ENCODE measurements around the gene VSTM2L.
A peak's percentile ranks its signal among the peaks of the same experiment; 100 is the strongest.

The VSTM2L gene

GRCh38 chr20:37943501-37944455 lies 40.9 kb downstream of the VSTM2L start:
- no peaks in the 10 kb centered on the region for H4K20me1 ChIP-seq
- H3K4me3 ChIP-seq: no peak overlapping the region
- no peaks in the 10 kb centered on the region for H3K36me3 ChIP-seq
- peaks cover 10% of the 10 kb centered on the region for H3K9me3 ChIP-seq
- peak overlapping the region; percentile 4; the same call in 1 of the 2 replicates for H3K4me2 ChIP-seq
- peaks cover 7% of the 10 kb centered on the region; the same call in 1 of the 2 replicates for H3K4me1 ChIP-seq
- no peak for TF ChIP-seq Cebpa-rat (IDR thresholded peaks at IDR 0.05)
- H3K9ac ChIP-seq: no peak overlapping the region
- no peak overlapping the region for H3K27ac ChIP-seq
- no peaks in the 10 kb centered on the region for H3K27me3 ChIP-seq

GRCh38 chr20:37944456-37944981 lies 41.6 kb downstream of the VSTM2L start:
- no peak for TF ChIP-seq Cebpa-rat (IDR thresholded peaks at IDR 0.05)
- no peak overlapping the region for H3K27ac ChIP-seq
- peaks cover 10% of the 10 kb centered on the region for H3K9me3 ChIP-seq
- no peaks in the 10 kb centered on the region for H4K20me1 ChIP-seq
- H3K4me1 ChIP-seq: peaks cover 7% of the 10 kb centered on the region; the same call in 1 of the 2 replicates
- no peak overlapping the region for H3K4me3 ChIP-seq
- no peak overlapping the region for H3K9ac ChIP-seq
- no peak overlapping the region for H3K4me2 ChIP-seq
- H3K36me3 ChIP-seq: no peaks in the 10 kb centered on the region
- no peaks in the 10 kb centered on the region for H3K27me3 ChIP-seq

DNA sequence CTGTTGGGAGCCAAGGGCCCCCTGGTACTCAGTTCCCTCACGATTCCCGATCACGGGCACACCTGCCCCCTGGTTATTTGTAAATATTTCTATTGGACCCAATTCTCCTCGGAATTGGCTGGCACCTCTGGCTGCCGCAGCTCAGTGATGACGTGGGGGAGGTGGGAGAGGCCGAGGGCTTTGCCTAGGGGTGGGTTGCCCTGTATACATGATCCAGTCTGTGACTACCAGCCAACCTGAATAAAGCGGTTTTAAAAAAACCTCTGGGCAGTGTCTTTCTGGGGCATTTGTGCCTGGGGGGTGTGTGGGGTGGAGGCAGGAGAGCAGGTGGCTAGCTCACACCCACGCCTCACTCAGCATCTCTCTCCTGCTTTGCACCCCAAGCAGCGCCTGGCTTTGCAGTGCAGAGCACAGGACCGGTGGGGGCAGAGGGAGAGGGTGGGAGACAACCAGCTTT lies 42.2 kb downstream of the VSTM2L start:
- Histone ChIP-seq H3K27me3 (no peaks in the 10 kb centered on the region), H3K9ac (no peak overlapping the region), H3K36me3 (no peaks in the 10 kb centered on the region), H3K4me1 (peaks cover 7% of the 10 kb centered on the region; the same call in 1 of the 2 replicates), H4K20me1 (no peaks in the 10 kb centered on the region), H3K4me3 (no peak overlapping the region), H3K4me2 (no peak overlapping the region), H3K27ac (no peak overlapping the region), H3K9me3 (peaks cover 10% of the 10 kb centered on the region)
- no peak for TF ChIP-seq Cebpa-rat (IDR thresholded peaks at IDR 0.05)

DNA sequence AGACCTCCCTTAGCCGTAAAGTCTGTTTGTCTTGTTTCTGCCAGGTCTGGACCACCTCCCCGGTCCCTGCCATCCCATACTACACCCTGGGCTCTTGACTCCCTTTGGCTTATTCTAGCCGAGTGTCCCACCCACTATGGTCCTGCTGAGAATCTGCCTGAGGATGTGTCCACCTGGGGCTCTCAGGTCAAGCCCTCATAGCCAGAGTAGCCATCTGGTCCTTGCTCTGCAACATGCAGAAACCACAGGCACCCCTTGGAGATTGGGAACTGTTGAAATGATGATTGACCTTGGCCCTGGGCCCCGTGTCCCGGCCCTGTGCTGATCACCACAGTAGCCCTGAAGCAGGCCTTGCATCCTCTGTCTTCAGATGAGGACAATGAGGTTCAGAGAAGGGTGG lies 44.0 kb downstream of the VSTM2L start:
- Histone ChIP-seq H3K27me3 (no peaks in the 10 kb centered on the region), H4K20me1 (no peaks in the 10 kb centered on the region), H3K27ac (no peak overlapping the region), H3K4me2 (no peak overlapping the region), H3K4me1 (peaks cover 7% of the 10 kb centered on the region; the same call in 1 of the 2 replicates), H3K9me3 (peaks cover 16% of the 10 kb centered on the region), H3K9ac (no peak overlapping the region), H3K36me3 (no peaks in the 10 kb centered on the region), H3K4me3 (no peak overlapping the region)
- no peak for TF ChIP-seq Cebpa-rat (IDR thresholded peaks at IDR 0.05)

- Histone ChIP-seq H3K9ac (no peak overlapping the region), H3K9me3 (peaks cover 19% of the 10 kb centered on the region)
- no peak for TF ChIP-seq Cebpa-rat (IDR thresholded peaks at IDR 0.05)
These were observed 45.0 kb downstream of the VSTM2L start for GRCh38 chr20:37947943-37948342.

GRCh38 chr20:37948956-37949355 lies 46.0 kb downstream of the VSTM2L start:
- H4K20me1 ChIP-seq: no peaks in the 10 kb centered on the region
- no peak for TF ChIP-seq Cebpa-rat (IDR thresholded peaks at IDR 0.05)
- H3K4me2 ChIP-seq: no peak overlapping the region
- H3K4me1 ChIP-seq: no peaks in the 10 kb centered on the region
- no peak overlapping the region for H3K27ac ChIP-seq
- no peaks in the 10 kb centered on the region for H3K36me3 ChIP-seq
- H3K9ac ChIP-seq: no peak overlapping the region
- H3K27me3 ChIP-seq: no peaks in the 10 kb centered on the region
- peaks cover 22% of the 10 kb centered on the region for H3K9me3 ChIP-seq
- no peak overlapping the region for H3K4me3 ChIP-seq

More at GRCh38 chr20:37947943-37948342, 45.0 kb downstream of the VSTM2L start:
- peaks cover 6% of the 10 kb centered on the region; the same call in 1 of the 2 replicates for H3K4me1 ChIP-seq
- no peaks in the 10 kb centered on the region for H3K36me3 ChIP-seq
- H4K20me1 ChIP-seq: no peaks in the 10 kb centered on the region
- no peaks in the 10 kb centered on the region for H3K27me3 ChIP-seq
- H3K27ac ChIP-seq: no peak overlapping the region
- H3K4me2 ChIP-seq: no peak overlapping the region
- no peak overlapping the region for H3K4me3 ChIP-seq

GRCh38 chr20:37954190-37954589 lies 51.3 kb downstream of the VSTM2L start:
- Histone ChIP-seq H3K4me3 (no peak overlapping the region), H3K9ac (no peak overlapping the region), H3K36me3 (no peaks in the 10 kb centered on the region), H3K4me1 (peaks cover 5% of the 10 kb centered on the region; the same call in 1 of the 2 replicates), H3K9me3 (0 out of 2 replicates have a peak, but pooled peaks cover 12% of the 10 kb centered on the region), H3K27ac (no peak overlapping the region), H4K20me1 (no peaks in the 10 kb centered on the region), H3K27me3 (no peaks in the 10 kb centered on the region), H3K4me2 (no peak overlapping the region)
- TF ChIP-seq Cebpa-rat (IDR thresholded peaks at IDR 0.05): no peak

DNA sequence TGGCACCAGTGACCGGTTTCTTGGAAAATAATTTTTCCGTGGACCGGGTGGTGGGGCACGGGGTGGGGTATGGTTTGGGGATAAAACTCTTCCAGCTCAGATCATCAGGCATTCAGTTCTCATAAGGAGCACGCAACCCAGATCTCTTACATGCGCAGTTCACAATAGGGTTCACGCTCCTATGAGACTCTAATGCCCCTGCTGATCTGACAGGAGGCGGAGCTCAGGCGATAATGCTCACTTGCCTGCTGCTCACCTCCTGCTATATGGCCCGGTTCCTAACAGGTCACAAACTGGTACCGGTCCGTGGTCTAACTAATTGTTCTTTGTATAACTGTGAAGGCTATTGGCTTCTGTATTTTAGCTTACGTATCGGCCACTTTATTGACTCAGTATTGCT lies 51.7 kb downstream of the VSTM2L start:
- no peaks in the 10 kb centered on the region for H4K20me1 ChIP-seq
- TF ChIP-seq Cebpa-rat (IDR thresholded peaks at IDR 0.05): no peak
- no peak overlapping the region for H3K27ac ChIP-seq
- H3K4me1 ChIP-seq: peaks cover 5% of the 10 kb centered on the region; the same call in 1 of the 2 replicates
- H3K4me3 ChIP-seq: no peak overlapping the region
- 0 out of 2 replicates have a peak, but pooled peaks cover 12% of the 10 kb centered on the region for H3K9me3 ChIP-seq
- H3K9ac ChIP-seq: no peak overlapping the region
- H3K4me2 ChIP-seq: no peak overlapping the region
- H3K36me3 ChIP-seq: no peaks in the 10 kb centered on the region
- H3K27me3 ChIP-seq: no peaks in the 10 kb centered on the region

DNA sequence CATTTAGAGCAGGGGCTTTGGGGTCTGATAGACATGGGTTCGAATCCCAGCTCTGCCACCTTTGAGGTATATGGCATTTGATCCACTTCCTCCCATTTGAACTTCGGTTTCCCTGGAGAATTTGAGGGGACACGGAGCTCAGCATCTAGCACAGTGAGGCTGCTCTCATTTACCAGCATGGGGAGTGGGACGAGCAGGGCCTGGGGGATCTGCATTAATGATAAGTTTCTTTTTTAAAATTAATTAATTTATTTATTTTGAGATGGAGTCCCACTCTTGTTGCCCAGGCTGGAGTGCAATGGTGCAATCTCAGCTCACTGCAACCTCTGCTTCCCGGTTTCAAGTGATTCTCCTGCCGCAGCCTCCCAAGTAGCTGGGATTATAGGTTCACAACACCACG lies 52.6 kb downstream of the VSTM2L start:
- TF ChIP-seq Cebpa-rat (IDR thresholded peaks at IDR 0.05): no peak
- Histone ChIP-seq H3K4me2 (no peak overlapping the region), H3K27ac (no peak overlapping the region), H3K27me3 (no peaks in the 10 kb centered on the region), H3K36me3 (no peaks in the 10 kb centered on the region), H3K9ac (no peak overlapping the region), H3K9me3 (0 out of 2 replicates have a peak, but pooled peaks cover 12% of the 10 kb centered on the region), H3K4me1 (peaks cover 5% of the 10 kb centered on the region; the same call in 1 of the 2 replicates), H3K4me3 (no peak overlapping the region), H4K20me1 (no peaks in the 10 kb centered on the region)
